Measurements from ENCODE around the gene FTO. TPM values are rescaled to one million over a fixed set of nuclear protein-coding genes. Genes with fewer than 3 reads are reported as not detected.

Gene FTO
- total RNA-seq, 1 experiment from 2014 or later: 57.4 TPM

DNA sequence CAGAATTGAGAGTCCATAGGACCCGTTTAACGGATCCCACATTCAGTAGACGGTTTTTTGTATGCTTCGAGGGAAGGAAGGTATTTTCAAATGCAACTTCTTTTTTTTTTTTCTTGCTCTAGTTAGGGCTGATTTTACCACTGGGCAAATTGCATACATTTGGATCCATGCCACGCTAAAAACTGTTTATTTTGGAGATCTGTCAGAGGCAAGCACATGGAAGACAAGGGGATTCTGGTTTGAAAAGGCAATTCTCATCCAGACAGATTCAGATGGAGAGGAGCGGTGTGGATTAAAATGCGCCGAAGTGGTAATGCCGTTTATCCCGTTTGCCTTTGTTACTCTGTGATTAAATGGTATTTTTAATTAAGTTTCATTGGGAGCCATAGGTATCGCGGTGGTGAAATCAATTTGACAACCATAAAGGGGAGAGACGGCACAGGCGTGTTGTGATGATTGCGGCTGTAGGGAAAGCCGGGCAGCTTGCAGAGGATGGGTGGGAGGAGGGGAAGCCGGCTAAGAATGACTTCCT, 412.2 kb downstream of the FTO start (continued):
- TF ChIP-seq, protein P1, sequence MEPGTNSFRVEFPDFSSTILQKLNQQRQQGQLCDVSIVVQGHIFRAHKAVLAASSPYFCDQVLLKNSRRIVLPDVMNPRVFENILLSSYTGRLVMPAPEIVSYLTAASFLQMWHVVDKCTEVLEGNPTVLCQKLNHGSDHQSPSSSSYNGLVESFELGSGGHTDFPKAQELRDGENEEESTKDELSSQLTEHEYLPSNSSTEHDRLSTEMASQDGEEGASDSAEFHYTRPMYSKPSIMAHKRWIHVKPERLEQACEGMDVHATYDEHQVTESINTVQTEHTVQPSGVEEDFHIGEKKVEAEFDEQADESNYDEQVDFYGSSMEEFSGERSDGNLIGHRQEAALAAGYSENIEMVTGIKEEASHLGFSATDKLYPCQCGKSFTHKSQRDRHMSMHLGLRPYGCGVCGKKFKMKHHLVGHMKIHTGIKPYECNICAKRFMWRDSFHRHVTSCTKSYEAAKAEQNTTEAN (CRISPR knock-in tag; IDR thresholded peaks at IDR 0.05): no peak
- no peak for TF ChIP-seq JAZF1 (CRISPR knock-in tag; IDR thresholded peaks at IDR 0.05)
- TF ChIP-seq ZNF281 (CRISPR knock-in tag; IDR thresholded peaks at IDR 0.05): no peak
- TF ChIP-seq, protein P2, sequence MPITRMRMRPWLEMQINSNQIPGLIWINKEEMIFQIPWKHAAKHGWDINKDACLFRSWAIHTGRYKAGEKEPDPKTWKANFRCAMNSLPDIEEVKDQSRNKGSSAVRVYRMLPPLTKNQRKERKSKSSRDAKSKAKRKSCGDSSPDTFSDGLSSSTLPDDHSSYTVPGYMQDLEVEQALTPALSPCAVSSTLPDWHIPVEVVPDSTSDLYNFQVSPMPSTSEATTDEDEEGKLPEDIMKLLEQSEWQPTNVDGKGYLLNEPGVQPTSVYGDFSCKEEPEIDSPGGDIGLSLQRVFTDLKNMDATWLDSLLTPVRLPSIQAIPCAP (CRISPR knock-in tag; IDR thresholded peaks at IDR 0.05): no peak
- TF ChIP-seq MXD4 (CRISPR knock-in tag; IDR thresholded peaks at IDR 0.05; ENCODE audit: borderline replicate concordance): no peak
- no peak for TF ChIP-seq IRF2 (CRISPR knock-in tag; IDR thresholded peaks at IDR 0.05; ENCODE audit: borderline replicate concordance, low read depth)
- TF ChIP-seq ZNF512 (CRISPR knock-in tag; IDR thresholded peaks at IDR 0.05; ENCODE audit: borderline replicate concordance): no peak

- ATAC-seq (no peak), DNase-seq (ENCODE audit: low spot score) (no peak)
- peaks cover 33% of the 10 kb centered on the region for H3K4me1 Mint-ChIP-seq
- 0 out of 2 replicates have a peak, but pooled peaks cover 3% of the 10 kb centered on the region for H3K36me3 Mint-ChIP-seq
- H3K27ac Mint-ChIP-seq: peak overlapping the region; percentile 55
- H3K9me3 Mint-ChIP-seq: no peaks in the 10 kb centered on the region
- H3K27me3 Mint-ChIP-seq (ENCODE audit: low read depth): no peaks in the 10 kb centered on the region; the same call in 1 of the 2 replicates
- H3K4me3 Mint-ChIP-seq: no peak overlapping the region
- ChIA-PET CTCF (no interaction called here), POLR2A (no interaction called here)
- TF ChIP-seq, protein P3, sequence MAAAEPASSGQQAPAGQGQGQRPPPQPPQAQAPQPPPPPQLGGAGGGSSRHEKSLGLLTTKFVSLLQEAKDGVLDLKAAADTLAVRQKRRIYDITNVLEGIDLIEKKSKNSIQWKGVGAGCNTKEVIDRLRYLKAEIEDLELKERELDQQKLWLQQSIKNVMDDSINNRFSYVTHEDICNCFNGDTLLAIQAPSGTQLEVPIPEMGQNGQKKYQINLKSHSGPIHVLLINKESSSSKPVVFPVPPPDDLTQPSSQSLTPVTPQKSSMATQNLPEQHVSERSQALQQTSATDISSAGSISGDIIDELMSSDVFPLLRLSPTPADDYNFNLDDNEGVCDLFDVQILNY (CRISPR knock-in tag; IDR thresholded peaks at IDR 0.05): no peak
- TF ChIP-seq E2F1 (CRISPR knock-in tag; IDR thresholded peaks at IDR 0.05): no peak
- TF ChIP-seq, protein P2 (CRISPR knock-in tag; IDR thresholded peaks at IDR 0.05): no peak
- no peak for TF ChIP-seq TEAD4 (CRISPR knock-in tag; IDR thresholded peaks at IDR 0.05)
- TF ChIP-seq, protein P4, sequence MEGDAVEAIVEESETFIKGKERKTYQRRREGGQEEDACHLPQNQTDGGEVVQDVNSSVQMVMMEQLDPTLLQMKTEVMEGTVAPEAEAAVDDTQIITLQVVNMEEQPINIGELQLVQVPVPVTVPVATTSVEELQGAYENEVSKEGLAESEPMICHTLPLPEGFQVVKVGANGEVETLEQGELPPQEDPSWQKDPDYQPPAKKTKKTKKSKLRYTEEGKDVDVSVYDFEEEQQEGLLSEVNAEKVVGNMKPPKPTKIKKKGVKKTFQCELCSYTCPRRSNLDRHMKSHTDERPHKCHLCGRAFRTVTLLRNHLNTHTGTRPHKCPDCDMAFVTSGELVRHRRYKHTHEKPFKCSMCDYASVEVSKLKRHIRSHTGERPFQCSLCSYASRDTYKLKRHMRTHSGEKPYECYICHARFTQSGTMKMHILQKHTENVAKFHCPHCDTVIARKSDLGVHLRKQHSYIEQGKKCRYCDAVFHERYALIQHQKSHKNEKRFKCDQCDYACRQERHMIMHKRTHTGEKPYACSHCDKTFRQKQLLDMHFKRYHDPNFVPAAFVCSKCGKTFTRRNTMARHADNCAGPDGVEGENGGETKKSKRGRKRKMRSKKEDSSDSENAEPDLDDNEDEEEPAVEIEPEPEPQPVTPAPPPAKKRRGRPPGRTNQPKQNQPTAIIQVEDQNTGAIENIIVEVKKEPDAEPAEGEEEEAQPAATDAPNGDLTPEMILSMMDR (IDR thresholded peaks at IDR 0.05): no peak
- TF ChIP-seq, protein P5, sequence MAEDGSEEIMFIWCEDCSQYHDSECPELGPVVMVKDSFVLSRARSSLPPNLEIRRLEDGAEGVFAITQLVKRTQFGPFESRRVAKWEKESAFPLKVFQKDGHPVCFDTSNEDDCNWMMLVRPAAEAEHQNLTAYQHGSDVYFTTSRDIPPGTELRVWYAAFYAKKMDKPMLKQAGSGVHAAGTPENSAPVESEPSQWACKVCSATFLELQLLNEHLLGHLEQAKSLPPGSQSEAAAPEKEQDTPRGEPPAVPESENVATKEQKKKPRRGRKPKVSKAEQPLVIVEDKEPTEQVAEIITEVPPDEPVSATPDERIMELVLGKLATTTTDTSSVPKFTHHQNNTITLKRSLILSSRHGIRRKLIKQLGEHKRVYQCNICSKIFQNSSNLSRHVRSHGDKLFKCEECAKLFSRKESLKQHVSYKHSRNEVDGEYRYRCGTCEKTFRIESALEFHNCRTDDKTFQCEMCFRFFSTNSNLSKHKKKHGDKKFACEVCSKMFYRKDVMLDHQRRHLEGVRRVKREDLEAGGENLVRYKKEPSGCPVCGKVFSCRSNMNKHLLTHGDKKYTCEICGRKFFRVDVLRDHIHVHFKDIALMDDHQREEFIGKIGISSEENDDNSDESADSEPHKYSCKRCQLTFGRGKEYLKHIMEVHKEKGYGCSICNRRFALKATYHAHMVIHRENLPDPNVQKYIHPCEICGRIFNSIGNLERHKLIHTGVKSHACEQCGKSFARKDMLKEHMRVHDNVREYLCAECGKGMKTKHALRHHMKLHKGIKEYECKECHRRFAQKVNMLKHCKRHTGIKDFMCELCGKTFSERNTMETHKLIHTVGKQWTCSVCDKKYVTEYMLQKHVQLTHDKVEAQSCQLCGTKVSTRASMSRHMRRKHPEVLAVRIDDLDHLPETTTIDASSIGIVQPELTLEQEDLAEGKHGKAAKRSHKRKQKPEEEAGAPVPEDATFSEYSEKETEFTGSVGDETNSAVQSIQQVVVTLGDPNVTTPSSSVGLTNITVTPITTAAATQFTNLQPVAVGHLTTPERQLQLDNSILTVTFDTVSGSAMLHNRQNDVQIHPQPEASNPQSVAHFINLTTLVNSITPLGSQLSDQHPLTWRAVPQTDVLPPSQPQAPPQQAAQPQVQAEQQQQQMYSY (CRISPR knock-in tag; IDR thresholded peaks at IDR 0.05): no peak
- TF ChIP-seq, protein P6, sequence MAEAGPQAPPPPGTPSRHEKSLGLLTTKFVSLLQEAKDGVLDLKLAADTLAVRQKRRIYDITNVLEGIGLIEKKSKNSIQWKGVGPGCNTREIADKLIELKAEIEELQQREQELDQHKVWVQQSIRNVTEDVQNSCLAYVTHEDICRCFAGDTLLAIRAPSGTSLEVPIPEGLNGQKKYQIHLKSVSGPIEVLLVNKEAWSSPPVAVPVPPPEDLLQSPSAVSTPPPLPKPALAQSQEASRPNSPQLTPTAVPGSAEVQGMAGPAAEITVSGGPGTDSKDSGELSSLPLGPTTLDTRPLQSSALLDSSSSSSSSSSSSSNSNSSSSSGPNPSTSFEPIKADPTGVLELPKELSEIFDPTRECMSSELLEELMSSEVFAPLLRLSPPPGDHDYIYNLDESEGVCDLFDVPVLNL (CRISPR knock-in tag; IDR thresholded peaks at IDR 0.05; ENCODE audit: borderline replicate concordance, low read depth): no peak
- TF ChIP-seq TP53 (CRISPR knock-in tag; IDR thresholded peaks at IDR 0.05): no peak
- no peak for TF ChIP-seq NFATC4 (CRISPR knock-in tag; IDR thresholded peaks at IDR 0.05)
Observed at GRCh38 chr16:54118846-54119245, 414.9 kb downstream of the FTO start.
